ENCODE results near the gene CRACDL. TPM values are rescaled to one million over a fixed set of nuclear protein-coding genes. Genes with fewer than 3 reads are reported as not detected.

The CRACDL gene
- total and polyA plus RNA-seq, 2 of the 13 experiments (the other 11 are each of a cell fraction or from before 2014, with no cell fraction given) = 0.15 to 0.26 TPM

- Histone ChIP-seq H3K4me1 (ENCODE audit: insufficient read depth, low read length) (peaks cover 18% of the 10 kb centered on the region), H3K36me3 (replicated peaks in 1 of 2; ENCODE audit: control insufficient read depth in 1 of 2, insufficient read depth in 2 of 2, low read length in 2 of 2) (no peaks in the 10 kb centered on the region), H3K79me2 (ENCODE audit: insufficient read depth, low read length) (no peaks in the 10 kb centered on the region), H3K27me3 (ENCODE audit: control insufficient read depth in 1 of 2, insufficient read depth in 2 of 2, low read length in 2 of 2) (peaks cover 0 to 9% of the 10 kb centered on the region in 2 experiments; a peak in 1 of 5 replicates), H4K20me1 (ENCODE audit: insufficient read depth, low read length) (no peaks in the 10 kb centered on the region), H3K9ac (ENCODE audit: insufficient read depth, low read depth, low read length) (no peak overlapping the region), H3K27ac (ENCODE audit: extremely low read length, insufficient read depth, low read length) (no peak overlapping the region), H3K9me3 (ENCODE audit: low read length) (no peaks in the 10 kb centered on the region), H2AFZ (ENCODE audit: low read length) (no peak overlapping the region), H3K4me2 (ENCODE audit: low read depth, low read length) (no peak overlapping the region), H3K4me3 (replicated peaks in 1 of 3; ENCODE audit: insufficient read depth in 1 of 3, low read depth in 2 of 3, low read length in 3 of 3) (no peak overlapping the region)
- POLR2A ChIA-PET = no interaction called here
- TF ChIP-seq ZMYM2 (CRISPR knock-in tag; IDR thresholded peaks at IDR 0.05) (no peak), TBX2 (CRISPR knock-in tag; IDR thresholded peaks at IDR 0.05; ENCODE audit: borderline replicate concordance) (peak; percentile 65), RFXAP (CRISPR knock-in tag; IDR thresholded peaks at IDR 0.05; ENCODE audit: borderline replicate concordance) (no peak), ZNF720 (CRISPR knock-in tag; IDR thresholded peaks at IDR 0.05) (no peak), FOXK1 (CRISPR knock-in tag; IDR thresholded peaks at IDR 0.05; ENCODE audit: borderline replicate concordance, low read depth) (no peak), NR2F1 (CRISPR knock-in tag; IDR thresholded peaks at IDR 0.05) (no peak), PITX1 (CRISPR knock-in tag; IDR thresholded peaks at IDR 0.05) (peak; percentile 72), CEBPB (IDR thresholded peaks at IDR 0.05; ENCODE audit: borderline replicate concordance, low read depth, low read length) (peak; percentile 99), ONECUT2 (CRISPR knock-in tag; IDR thresholded peaks at IDR 0.05) (no peak), CEBPG (CRISPR knock-in tag; IDR thresholded peaks at IDR 0.05) (peak; percentile 86), FOSL2 (CRISPR knock-in tag; IDR thresholded peaks at IDR 0.05) (peak; percentile 41; the same call in 1 of the 2 replicates), SMC3 (IDR thresholded peaks at IDR 0.05; ENCODE audit: low read length) (peak; percentile 21; the same call in 1 of the 2 replicates), ZNF24 (IDR thresholded peaks at IDR 0.05) (no peak), MTA1 (CRISPR knock-in tag; IDR thresholded peaks at IDR 0.05; ENCODE audit: borderline replicate concordance) (0 out of 2 replicates have a peak, but pooled peaks have one; percentile 9), SP4 (CRISPR knock-in tag; IDR thresholded peaks at IDR 0.05) (no peak), PAF1 (CRISPR knock-in tag; IDR thresholded peaks at IDR 0.05) (no peak)
- TF ChIP-seq, protein P1, sequence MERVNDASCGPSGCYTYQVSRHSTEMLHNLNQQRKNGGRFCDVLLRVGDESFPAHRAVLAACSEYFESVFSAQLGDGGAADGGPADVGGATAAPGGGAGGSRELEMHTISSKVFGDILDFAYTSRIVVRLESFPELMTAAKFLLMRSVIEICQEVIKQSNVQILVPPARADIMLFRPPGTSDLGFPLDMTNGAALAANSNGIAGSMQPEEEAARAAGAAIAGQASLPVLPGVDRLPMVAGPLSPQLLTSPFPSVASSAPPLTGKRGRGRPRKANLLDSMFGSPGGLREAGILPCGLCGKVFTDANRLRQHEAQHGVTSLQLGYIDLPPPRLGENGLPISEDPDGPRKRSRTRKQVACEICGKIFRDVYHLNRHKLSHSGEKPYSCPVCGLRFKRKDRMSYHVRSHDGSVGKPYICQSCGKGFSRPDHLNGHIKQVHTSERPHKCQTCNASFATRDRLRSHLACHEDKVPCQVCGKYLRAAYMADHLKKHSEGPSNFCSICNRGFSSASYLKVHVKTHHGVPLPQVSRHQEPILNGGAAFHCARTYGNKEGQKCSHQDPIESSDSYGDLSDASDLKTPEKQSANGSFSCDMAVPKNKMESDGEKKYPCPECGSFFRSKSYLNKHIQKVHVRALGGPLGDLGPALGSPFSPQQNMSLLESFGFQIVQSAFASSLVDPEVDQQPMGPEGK (CRISPR knock-in tag; IDR thresholded peaks at IDR 0.05) = 0 out of 2 replicates have a peak, but pooled peaks have one; percentile 17
- CTCF ChIA-PET (ENCODE audit: low intra/inter-chr PET ratio, low total read pairs) = no interaction called here
- intact Hi-C loops (cut with micrococcal nuclease; ENCODE audit: unreplicated experiment) = no loop called here
- WGBS (ENCODE audit: low lambda C conversion rate) = 23% methylated on average over 5 of the region's 5 CpGs
- in situ Hi-C loops (cut with HindIII; ENCODE audit: extremely low pct_ligation_motif_present, low pct_unique_long_range_greater_than_20kb) = loop anchor here (25.0 kb wide), 1 partner anchor 437 kb away; no protein-coding TSS in a partner anchor
- ATAC-seq (peak; percentile 61), FAIRE-seq (peak; percentile 71), DNase-seq (ENCODE audit: low spot score) (no peak)
- BruUV-seq (replicated peaks) = no TSS peak
Observed at GRCh38 chr2:98849113-98849512, 86.9 kb downstream of the CRACDL start.
